H9 (cell line): ENCODE data around the gene TSPAN9. TPM values are rescaled to one million over a fixed set of nuclear protein-coding genes. Genes with fewer than 3 reads are reported as not detected.

Experiments used
- DNase-seq: peaks from one replicate; pipeline ENCODE4 v3.0.0-alpha.2; 2017
- H2AFZ ChIP-seq: one replicate; pipeline ENCODE4 v1.6.1; 2013; ENCODE audit warnings: mild to moderate bottlenecking, low read length, control low read depth, moderate library complexity
- H2AK5ac ChIP-seq: 2 replicates; pipeline ENCODE4 v1.6.1; 2013; ENCODE audit warnings: low read length, control low read depth, mixed read lengths; ENCODE audit not compliant: insufficient read length
- H2BK120ac ChIP-seq: one replicate; pipeline ENCODE4 v1.6.1; 2013; ENCODE audit warnings: low read depth, mild to moderate bottlenecking, low read length, control low read depth, inconsistent platforms; ENCODE audit not compliant: poor library complexity, severe bottlenecking
- H2BK12ac ChIP-seq: 2 replicates; pipeline ENCODE4 v1.6.1; 2013; ENCODE audit warnings: low read length, control low read depth, mixed read lengths, low read depth; ENCODE audit not compliant: insufficient read length
- H2BK15ac ChIP-seq: 2 replicates; pipeline ENCODE4 v1.6.1; 2013; ENCODE audit warnings: low read depth, low read length, control low read depth
- H2BK20ac ChIP-seq: one replicate; pipeline ENCODE4 v1.6.1; 2013; ENCODE audit warnings: low read depth, mild to moderate bottlenecking, low read length, control low read depth, inconsistent platforms; ENCODE audit not compliant: poor library complexity, severe bottlenecking
- H2BK5ac ChIP-seq: 2 replicates; pipeline ENCODE4 v1.6.1; 2013; ENCODE audit warnings: low read length, control low read depth, mixed read lengths; ENCODE audit not compliant: insufficient read length
- H3K14ac ChIP-seq: 2 replicates; pipeline ENCODE4 v1.6.1; 2013; ENCODE audit warnings: low read length, control low read depth; ENCODE audit not compliant: insufficient read depth
- H3K18ac ChIP-seq: 2 replicates; pipeline ENCODE4 v1.6.1; 2013; ENCODE audit warnings: low read depth, mild to moderate bottlenecking, mixed read lengths, low read length, control low read depth; ENCODE audit not compliant: insufficient read length
- H3K23ac ChIP-seq: 2 replicates; pipeline ENCODE4 v1.6.1; 2013; ENCODE audit warnings: low read length, control low read depth, mixed read lengths, low read depth; ENCODE audit not compliant: insufficient read length
- H3K23me2 ChIP-seq: 2 replicates; pipeline ENCODE4 v1.6.1; 2013; ENCODE audit warnings: low read depth, mild to moderate bottlenecking, mixed read lengths, low read length, control low read depth; ENCODE audit not compliant: insufficient read length, poor library complexity, severe bottlenecking
- H3K27ac ChIP-seq: 2 replicates; pipeline ENCODE4 v1.5.1; 2013; ENCODE audit warnings: low read length, control low read depth, mixed read lengths, low read depth; ENCODE audit not compliant: insufficient read length
- H3K27me3 ChIP-seq: 2 replicates; pipeline ENCODE4 v1.6.1; 2013; ENCODE audit warnings: low read length, control low read depth, inconsistent platforms; ENCODE audit not compliant: insufficient read depth
- H3K4ac ChIP-seq: 2 replicates; pipeline ENCODE4 v1.6.1; 2013; ENCODE audit warnings: low read depth, mild to moderate bottlenecking, control low read depth, inconsistent platforms, low read length, moderate library complexity
- H3K4me1 ChIP-seq: 2 replicates; pipeline ENCODE4 v1.6.1; 2013; ENCODE audit warnings: low read length, control low read depth, inconsistent platforms; ENCODE audit not compliant: insufficient read depth
- H3K4me2 ChIP-seq: 2 replicates; pipeline ENCODE4 v1.6.1; 2013; ENCODE audit warnings: low read length, control low read depth, mixed read lengths; ENCODE audit not compliant: insufficient read length, insufficient read depth
- H3K56ac ChIP-seq: 2 replicates; pipeline ENCODE4 v1.6.1; 2013; ENCODE audit warnings: low read depth, mild to moderate bottlenecking, mixed read lengths, low read length, control low read depth; ENCODE audit not compliant: insufficient read length
- H3K79me1 ChIP-seq: 2 replicates; pipeline ENCODE4 v1.6.1; 2013; ENCODE audit warnings: low read depth, mild to moderate bottlenecking, moderate library complexity, low read length, control low read depth, inconsistent platforms; ENCODE audit not compliant: insufficient read depth, poor library complexity, severe bottlenecking
- H3K79me2 ChIP-seq: 2 replicates; pipeline ENCODE4 v1.6.1; 2013; ENCODE audit warnings: low read length, control low read depth, inconsistent platforms; ENCODE audit not compliant: insufficient read depth
- H3K9ac ChIP-seq: 2 replicates; pipeline ENCODE4 v1.6.1; 2013; ENCODE audit warnings: low read length, control low read depth, mixed read lengths; ENCODE audit not compliant: insufficient read length; ENCODE audit errors: extremely low read depth
- H3K9me3 ChIP-seq: one replicate; pipeline ENCODE4 v1.6.1; 2013; ENCODE audit warnings: low read depth, low read length, inconsistent platforms; ENCODE audit not compliant: control insufficient read depth
- H3T11ph ChIP-seq: one replicate; pipeline ENCODE4 v1.6.1; 2013; ENCODE audit warnings: mild to moderate bottlenecking, low read length, control low read depth, inconsistent platforms
- H4K20me1 ChIP-seq: one replicate; pipeline ENCODE4 v1.6.1; 2013; ENCODE audit not compliant: control insufficient read depth, insufficient read length, insufficient read depth
- H4K5ac ChIP-seq: 2 replicates; pipeline ENCODE4 v1.6.1; 2013; ENCODE audit warnings: low read depth, mild to moderate bottlenecking, mixed read lengths, low read length, control low read depth; ENCODE audit not compliant: insufficient read length
- H4K8ac ChIP-seq: replicated peaks from 2 replicates; pipeline ENCODE4 v1.6.1; 2013; ENCODE audit warnings: low read length, control low read depth, mixed read lengths, low read depth; ENCODE audit not compliant: insufficient read length
- H4K91ac ChIP-seq: 2 replicates; pipeline ENCODE4 v1.6.1; 2013; ENCODE audit warnings: low read depth, mild to moderate bottlenecking, moderate library complexity, mixed read lengths, low read length, control low read depth; ENCODE audit not compliant: insufficient read length
- H3K27ac Mint-ChIP-seq, 3 experiments: 2 replicates in 2 of 3; 3 replicates in 1 of 3; pipeline ENCODE4 v1.8.0; 2020 to 2021; ENCODE audit warnings: mixed read lengths in 3 of 3, mild to moderate bottlenecking in 1 of 3, moderate library complexity in 1 of 3
- H3K27me3 Mint-ChIP-seq: 2 replicates; pipeline ENCODE4 v1.8.0; 2021; ENCODE audit warnings: low read depth, mild to moderate bottlenecking, moderate library complexity, mixed read lengths
- H3K36me3 Mint-ChIP-seq, 3 experiments: 2 replicates in 2 of 3; 3 replicates in 1 of 3; pipeline ENCODE4 v1.8.0; 2020 to 2021; ENCODE audit warnings: low read depth in 3 of 3, mixed read lengths in 3 of 3; ENCODE audit not compliant: insufficient read depth in 1 of 3
- H3K4me1 Mint-ChIP-seq, 2 experiments: 2 replicates each; pipeline ENCODE4 v1.8.0; 2020; ENCODE audit warnings: mixed read lengths in 2 of 2
- H3K4me3 Mint-ChIP-seq, 2 experiments: 2 replicates in 1 of 2; 3 replicates in 1 of 2; pipeline ENCODE4 v1.8.0; 2020 to 2021; ENCODE audit warnings: mild to moderate bottlenecking in 2 of 2, mixed read lengths in 2 of 2, moderate library complexity in 1 of 2
- H3K9me3 Mint-ChIP-seq, 2 experiments: 2 replicates in 1 of 2; 3 replicates in 1 of 2; pipeline ENCODE4 v1.8.0; 2020; ENCODE audit warnings: mild to moderate bottlenecking in 2 of 2, mixed read lengths in 2 of 2, moderate library complexity in 1 of 2
- CTCF ChIP-seq: fragments of 200-600 bp; sonication (generic); conservative IDR thresholded peaks from 3 replicates; pipeline ENCODE4 v1.8.0; 2021; ENCODE audit warnings: antibody characterized with exemption, mild to moderate bottlenecking
- WGBS: extraction: QIAGEN DNeasy Blood & Tissue Kit; methylation state at CpG from one replicate; pipeline ENCODE4 v1.1.7; 2013; ENCODE audit warnings: missing lambda C conversion rate, low lambda C conversion rate, mixed read lengths; ENCODE audit not compliant: insufficient read length; ENCODE audit errors: extremely low coverage; 5-methylcytosine and 5-hydroxymethylcytosine counted together
- total RNA-seq: library from RNA; stranded (reverse); gene quantifications from 2 replicates; pipeline ENCODE4 v1.2.1, GENCODE V29; 2021

Gene TSPAN9
- total RNA-seq, 1 experiment from 2014 or later = 19.0 TPM

GRCh38 chr12:3134526-3135135 lies 57.5 kb downstream of the TSPAN9 start:
- H3K56ac ChIP-seq = no peak overlapping the region
- no peaks in the 10 kb centered on the region for H3K27me3 ChIP-seq
- no peaks in the 10 kb centered on the region for H3K9me3 ChIP-seq
- peaks cover 3% of the 10 kb centered on the region for H3K27me3 Mint-ChIP-seq
- no peaks in the 10 kb centered on the region for H3K4me1 ChIP-seq
- H3K23me2 ChIP-seq = no peaks in the 10 kb centered on the region
- H3K4me1 Mint-ChIP-seq = peaks cover 41 to 56% of the 10 kb centered on the region in 2 experiments
- H2BK5ac ChIP-seq = no peak overlapping the region
- no peak overlapping the region for H2BK120ac ChIP-seq
- H3K4ac ChIP-seq = no peak overlapping the region
- no peak overlapping the region for H2AK5ac ChIP-seq
- H2BK20ac ChIP-seq = no peak overlapping the region
- WGBS = no CpG with 5 or more reads among the region's 13 CpGs
- no peak overlapping the region for H3K23ac ChIP-seq
- no peak overlapping the region for H3K18ac ChIP-seq
- no peak overlapping the region for H2BK12ac ChIP-seq
- no peaks in the 10 kb centered on the region for H3K9me3 Mint-ChIP-seq
- H3K36me3 Mint-ChIP-seq = no peaks in the 10 kb centered on the region
- H4K91ac ChIP-seq = no peak overlapping the region
- no peak overlapping the region for H3K27ac ChIP-seq
- H3K9ac ChIP-seq = no peak overlapping the region
- no peak overlapping the region for H3T11ph ChIP-seq
- TF ChIP-seq CTCF = no peak
- DNase-seq = peak; percentile 24
- no peak overlapping the region for H3K4me2 ChIP-seq
- H3K79me1 ChIP-seq = no peaks in the 10 kb centered on the region
- H3K27ac Mint-ChIP-seq = no peak overlapping the region; a peak in 1 of 7 replicates
- no peaks in the 10 kb centered on the region for H4K20me1 ChIP-seq
- no peak overlapping the region for H3K4me3 Mint-ChIP-seq
- H3K14ac ChIP-seq = no peak overlapping the region
- no peak overlapping the region for H4K8ac ChIP-seq
- H2AFZ ChIP-seq = no peak overlapping the region
- H4K5ac ChIP-seq = no peak overlapping the region
- H3K79me2 ChIP-seq = no peaks in the 10 kb centered on the region
- H2BK15ac ChIP-seq = no peak overlapping the region
